Stimulated activated effector memory CD8-positive, alpha-beta T cell treated with anti-CD3 and anti-CD28 coated beads, Interleukin-12 subunit alpha, Interleukin-12 subunit beta, amount 100 ng/mL, for 72 hours (primary cell): Measurements from ENCODE around the gene SLC12A8.
"Not testable (repeated sequence)": the region's sequence is repeated elsewhere in the genome, so short reads cannot be mapped to it uniquely, and the experiment has no call there.

Experiments used
- ATAC-seq: fragments of 150-1000 bp; cut with Tn5 transposase; 2 replicates; pipeline ENCODE4 v1.10.0; 2021
- DNase-seq, 2 donors: peaks; one replicate each; pipeline ENCODE4 v3.0.0; 2021 to 2022; ENCODE audit warnings: low spot score in 2 of 2
- H3K27ac Mint-ChIP-seq: one replicate; pipeline ENCODE4 v1.8.0; 2022; ENCODE audit warnings: mild to moderate bottlenecking, mixed read lengths
- H3K36me3 Mint-ChIP-seq: one replicate; pipeline ENCODE4 v1.8.0; 2022; ENCODE audit warnings: mild to moderate bottlenecking, mixed read lengths
- H3K4me1 Mint-ChIP-seq: one replicate; pipeline ENCODE4 v1.8.0; 2022; ENCODE audit warnings: mixed read lengths
- H3K4me3 Mint-ChIP-seq: one replicate; pipeline ENCODE4 v1.8.0; 2022; ENCODE audit warnings: mild to moderate bottlenecking, mixed read lengths
- H3K9me3 Mint-ChIP-seq: one replicate; pipeline ENCODE4 v1.8.0; 2022; ENCODE audit warnings: mixed read lengths

The SLC12A8 gene

DNA sequence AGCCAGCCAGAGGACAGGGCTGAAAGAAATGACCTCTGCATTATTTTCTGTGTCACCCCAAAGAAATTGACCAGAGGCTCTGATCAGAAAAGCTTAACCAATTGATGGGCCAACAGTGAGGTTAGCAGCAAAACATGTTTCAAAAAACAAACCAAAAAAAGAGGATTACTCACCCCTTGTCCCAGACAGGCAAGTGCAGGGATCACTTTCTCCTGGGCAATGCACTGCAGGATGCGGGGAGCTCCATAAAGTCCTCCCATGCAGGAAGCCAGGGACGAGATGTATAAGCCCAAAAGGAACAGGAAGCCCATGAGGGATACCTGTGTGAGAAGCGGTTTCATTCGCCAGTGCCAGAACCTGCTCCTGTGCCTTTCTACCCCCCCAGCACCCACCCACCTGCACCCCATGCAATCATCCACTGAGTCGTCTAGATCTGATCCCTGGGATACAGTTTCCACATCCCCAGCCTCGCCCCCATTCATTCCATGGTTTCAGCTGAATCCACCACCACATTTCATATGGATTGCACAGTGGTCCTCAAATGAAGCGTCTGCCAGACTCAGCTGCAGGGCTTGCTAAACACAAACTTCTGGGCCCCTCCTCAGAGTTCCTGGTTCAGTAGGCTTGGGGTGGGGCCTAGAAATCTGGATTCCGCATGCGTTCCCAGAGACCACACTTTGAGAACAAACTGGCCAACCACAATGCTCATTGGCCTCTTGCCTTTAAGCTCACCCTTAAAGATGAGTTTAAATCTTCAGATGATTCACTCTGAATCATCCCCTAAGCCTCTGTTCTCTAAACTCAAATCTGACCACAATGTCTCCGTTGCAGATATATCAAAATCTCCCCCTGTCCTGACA lies 102.3 kb downstream of the SLC12A8 start:
- ATAC-seq (peak; percentile 96), DNase-seq (peak in 1 of 2 donors; percentile 63)
- Mint-ChIP-seq H3K27ac (no peak overlapping the region), H3K9me3 (peaks cover 1% of the 10 kb centered on the region), H3K36me3 (no peaks in the 10 kb centered on the region), H3K4me3 (no peak overlapping the region), H3K4me1 (peaks cover 52% of the 10 kb centered on the region)

DNA sequence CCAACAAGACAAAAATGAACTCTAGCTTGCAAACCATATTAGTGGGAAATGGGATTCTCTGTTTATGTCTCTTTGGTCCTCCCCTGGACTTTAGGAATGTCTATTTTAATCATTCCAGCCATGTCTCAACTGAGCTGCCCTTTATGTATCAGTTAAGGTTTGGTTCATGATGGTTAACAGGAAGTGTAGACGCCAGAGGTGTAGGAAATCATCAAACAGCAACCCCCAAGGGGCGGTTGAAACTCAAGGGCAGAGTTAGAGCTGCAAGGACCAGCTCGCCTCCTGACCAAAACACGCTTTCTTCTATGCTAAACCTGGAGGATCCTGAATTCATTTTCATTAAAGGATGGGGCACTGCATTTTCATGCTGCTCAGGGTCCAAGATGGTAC lies 103.0 kb downstream of the SLC12A8 start:
- DNase-seq (no peak), ATAC-seq (no peak)
- H3K36me3 Mint-ChIP-seq, result no peaks in the 10 kb centered on the region
- H3K9me3 Mint-ChIP-seq, result peaks cover 6% of the 10 kb centered on the region
- no peak overlapping the region for H3K4me3 Mint-ChIP-seq
- peaks cover 58% of the 10 kb centered on the region for H3K4me1 Mint-ChIP-seq
- H3K27ac Mint-ChIP-seq, result no peak overlapping the region

DNA sequence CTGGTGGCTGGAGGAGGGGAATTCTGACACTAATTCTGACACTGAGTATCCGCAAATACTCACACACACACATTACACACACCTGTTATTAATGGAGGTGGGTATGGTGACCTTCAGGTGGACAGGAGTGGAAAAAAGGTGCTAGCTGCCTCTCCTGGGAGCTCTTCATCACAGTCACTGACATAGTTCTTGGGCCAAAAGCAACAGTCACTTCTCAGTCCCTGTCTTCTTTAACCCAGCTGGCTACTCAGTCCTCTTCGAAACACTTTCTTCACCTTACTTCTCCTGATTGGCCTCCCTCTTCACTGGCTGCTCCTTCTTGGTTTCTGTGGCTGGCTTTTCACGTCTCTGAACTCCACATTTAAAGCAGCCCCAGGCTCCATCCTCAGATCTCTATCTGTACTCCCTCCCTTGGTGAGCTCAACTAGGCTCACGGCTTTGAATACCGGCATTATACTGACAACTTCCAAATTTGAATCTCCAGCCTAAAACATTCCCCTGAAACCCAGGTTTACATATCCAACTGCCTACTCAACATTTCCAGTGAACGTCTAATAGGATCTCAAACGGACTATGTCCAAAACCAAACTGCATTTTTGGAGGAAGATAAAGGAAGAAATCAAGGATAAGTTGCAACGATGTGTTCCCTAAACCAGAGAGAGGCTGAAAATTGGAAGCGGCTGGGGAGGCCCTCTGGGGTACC lies 103.6 kb downstream of the SLC12A8 start:
- Mint-ChIP-seq H3K4me1 (peaks cover 58% of the 10 kb centered on the region), H3K9me3 (peaks cover 6% of the 10 kb centered on the region), H3K36me3 (no peaks in the 10 kb centered on the region), H3K27ac (no peak overlapping the region), H3K4me3 (no peak overlapping the region)
- no peak for ATAC-seq
- DNase-seq, result peak in 1 of 2 donors; percentile 44

DNA sequence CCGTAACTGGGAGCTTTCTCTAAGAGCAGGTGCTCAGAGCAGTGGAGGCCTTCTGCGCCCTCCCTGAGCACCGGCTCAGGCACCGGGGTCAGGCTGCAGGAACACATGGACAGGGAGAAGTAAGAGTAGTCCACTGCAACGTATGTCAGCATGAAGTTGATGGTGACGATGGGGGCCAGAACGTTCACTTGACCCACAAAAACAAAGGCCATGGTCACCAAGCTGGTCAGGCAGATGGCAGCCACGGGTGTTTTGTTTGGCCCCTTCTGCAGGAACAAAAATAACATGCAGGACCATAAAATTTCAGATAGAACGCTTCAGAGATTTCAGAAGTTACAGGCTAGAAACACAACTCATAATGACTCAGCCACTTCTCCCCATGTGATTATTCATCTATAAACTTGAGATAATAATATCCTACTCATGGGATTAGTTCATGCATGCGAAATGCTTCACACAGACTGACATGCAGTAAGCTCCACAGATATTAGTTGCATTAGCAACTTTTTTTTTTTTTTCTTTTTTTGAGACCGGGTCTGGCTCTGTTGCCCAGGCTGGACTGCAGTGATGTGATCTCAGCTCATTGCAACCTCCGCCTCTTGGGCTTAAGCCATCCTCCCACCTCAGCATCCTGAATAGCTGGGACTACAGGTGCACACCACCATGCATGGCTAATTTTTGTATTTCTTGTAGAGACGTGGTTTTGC lies 104.5 kb downstream of the SLC12A8 start:
- Mint-ChIP-seq H3K27ac (no peak overlapping the region), H3K4me3 (no peak overlapping the region), H3K4me1 (peaks cover 58% of the 10 kb centered on the region), H3K9me3 (peaks cover 6% of the 10 kb centered on the region), H3K36me3 (no peaks in the 10 kb centered on the region)
- ATAC-seq, result peak; percentile 85
- DNase-seq, result peak in 1 of 2 donors; percentile 50

DNA sequence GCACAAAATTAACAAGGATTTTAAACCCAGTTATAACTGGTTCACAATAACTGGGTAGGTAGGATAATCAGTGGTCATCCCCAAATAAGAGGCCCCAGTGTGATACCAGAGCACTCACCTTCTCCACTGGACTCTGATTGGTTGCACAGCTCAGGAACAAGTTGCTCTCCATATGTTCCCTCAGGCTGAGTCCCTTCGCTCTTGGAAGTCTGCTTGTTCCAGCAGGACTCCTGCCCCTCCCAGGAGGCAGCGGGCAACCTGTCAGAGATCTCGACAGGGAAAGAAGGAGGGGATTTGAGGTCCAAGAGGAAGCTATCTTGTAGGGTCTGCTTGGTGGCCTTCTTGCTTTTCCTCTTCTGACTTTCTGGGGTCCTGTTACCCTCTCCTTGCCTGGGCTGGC lies 105.2 kb downstream of the SLC12A8 start:
- Mint-ChIP-seq H3K27ac (no peak overlapping the region), H3K9me3 (peaks cover 6% of the 10 kb centered on the region), H3K4me1 (peaks cover 57% of the 10 kb centered on the region), H3K36me3 (no peaks in the 10 kb centered on the region), H3K4me3 (no peak overlapping the region)
- ATAC-seq (no peak), DNase-seq (no peak)

DNA sequence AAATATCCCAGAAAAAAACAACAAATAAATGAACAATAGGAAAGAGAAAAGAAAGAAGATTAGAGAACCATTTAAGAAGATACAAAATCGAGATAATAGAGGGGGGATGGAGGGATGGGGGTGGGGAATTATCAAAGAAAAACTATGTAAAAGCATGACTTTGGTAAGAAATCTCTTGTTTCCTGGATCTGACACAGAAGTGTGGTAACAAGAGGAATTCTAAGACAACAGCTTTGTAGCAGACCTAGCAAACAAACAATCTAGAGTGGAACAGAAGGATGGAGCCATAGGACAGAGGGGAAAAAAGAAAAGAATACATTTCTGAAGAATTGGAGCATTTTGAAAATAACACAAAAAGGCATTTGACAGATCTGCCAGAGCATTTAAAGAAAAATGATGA lies 107.4 kb downstream of the SLC12A8 start:
- peaks cover 38% of the 10 kb centered on the region for H3K4me1 Mint-ChIP-seq
- peaks cover 6% of the 10 kb centered on the region for H3K9me3 Mint-ChIP-seq
- no peak overlapping the region for H3K4me3 Mint-ChIP-seq
- DNase-seq (no peak), ATAC-seq (no peak)
- no peaks in the 10 kb centered on the region for H3K36me3 Mint-ChIP-seq
- no peak overlapping the region for H3K27ac Mint-ChIP-seq

DNA sequence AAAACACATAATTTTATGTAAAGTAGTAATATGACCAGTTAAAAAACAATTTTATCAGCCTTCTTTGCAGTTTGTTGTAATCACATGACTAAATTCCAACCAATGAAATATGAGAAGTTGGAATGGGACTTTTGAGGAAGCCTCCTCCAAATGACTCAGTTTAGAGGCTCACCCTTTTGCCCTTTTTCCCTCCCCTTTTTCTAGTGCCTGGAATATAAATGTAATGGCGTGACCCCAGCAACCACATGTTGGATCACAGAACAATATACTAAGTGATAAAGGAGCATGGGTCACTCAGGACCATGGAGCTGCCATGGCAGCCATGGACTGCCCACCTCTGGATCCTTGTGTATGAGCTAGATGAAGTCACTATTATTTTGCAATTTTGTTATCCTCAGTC lies 107.9 kb downstream of the SLC12A8 start:
- no peaks in the 10 kb centered on the region for H3K36me3 Mint-ChIP-seq
- DNase-seq, result no peak
- peaks cover 34% of the 10 kb centered on the region for H3K4me1 Mint-ChIP-seq
- H3K4me3 Mint-ChIP-seq, result no peak overlapping the region
- peaks cover 10% of the 10 kb centered on the region for H3K9me3 Mint-ChIP-seq
- no peak overlapping the region for H3K27ac Mint-ChIP-seq
- no peak for ATAC-seq

DNA sequence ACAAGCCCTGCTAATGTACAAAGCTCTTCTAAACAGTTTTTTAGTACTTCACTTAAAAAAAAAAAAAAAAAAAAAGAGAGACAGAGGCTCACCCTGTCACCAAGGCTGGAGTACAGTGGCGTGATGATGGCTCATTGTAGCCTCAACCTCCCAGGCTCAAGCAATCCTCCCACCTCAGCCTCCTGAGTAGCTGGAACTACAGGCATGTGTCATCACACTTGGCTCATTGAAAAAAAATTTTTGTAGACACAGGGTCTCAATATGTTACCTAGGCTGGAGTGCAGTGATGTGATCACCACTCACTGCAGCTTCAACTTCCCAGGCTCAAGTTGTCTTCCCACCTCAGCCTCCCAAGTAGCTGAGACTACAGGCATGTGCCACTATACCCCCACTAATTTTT lies 109.1 kb downstream of the SLC12A8 start:
- H3K9me3 Mint-ChIP-seq, result peaks cover 10% of the 10 kb centered on the region
- H3K4me3 Mint-ChIP-seq, result no peak overlapping the region
- no peak overlapping the region for H3K27ac Mint-ChIP-seq
- H3K36me3 Mint-ChIP-seq, result no peaks in the 10 kb centered on the region
- DNase-seq (no peak), ATAC-seq (no peak)
- H3K4me1 Mint-ChIP-seq, result peaks cover 21% of the 10 kb centered on the region

DNA sequence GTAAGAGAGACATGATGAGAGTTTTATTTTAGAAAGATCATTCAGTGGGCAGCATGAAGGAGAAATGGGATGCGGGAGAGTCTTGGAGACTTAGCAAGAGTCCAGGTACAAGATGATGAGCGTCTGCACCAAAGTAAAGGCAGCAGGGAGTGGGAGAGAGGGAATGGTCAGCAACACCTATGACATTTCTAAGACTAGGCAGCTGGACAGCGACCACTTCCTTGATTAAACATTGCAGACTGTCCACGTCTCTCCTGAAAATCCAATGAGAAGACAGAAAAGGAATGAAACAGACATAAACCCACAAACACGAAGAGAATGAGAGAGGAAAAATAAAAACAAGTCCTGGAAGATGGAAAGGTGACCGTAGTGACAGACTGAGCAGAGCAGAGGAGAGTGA lies 110.1 kb downstream of the SLC12A8 start:
- H3K9me3 Mint-ChIP-seq, result peaks cover 10% of the 10 kb centered on the region
- no peak overlapping the region for H3K4me3 Mint-ChIP-seq
- peaks cover 12% of the 10 kb centered on the region for H3K4me1 Mint-ChIP-seq
- no peaks in the 10 kb centered on the region for H3K36me3 Mint-ChIP-seq
- DNase-seq (no peak), ATAC-seq (no peak)
- H3K27ac Mint-ChIP-seq, result no peak overlapping the region

DNA sequence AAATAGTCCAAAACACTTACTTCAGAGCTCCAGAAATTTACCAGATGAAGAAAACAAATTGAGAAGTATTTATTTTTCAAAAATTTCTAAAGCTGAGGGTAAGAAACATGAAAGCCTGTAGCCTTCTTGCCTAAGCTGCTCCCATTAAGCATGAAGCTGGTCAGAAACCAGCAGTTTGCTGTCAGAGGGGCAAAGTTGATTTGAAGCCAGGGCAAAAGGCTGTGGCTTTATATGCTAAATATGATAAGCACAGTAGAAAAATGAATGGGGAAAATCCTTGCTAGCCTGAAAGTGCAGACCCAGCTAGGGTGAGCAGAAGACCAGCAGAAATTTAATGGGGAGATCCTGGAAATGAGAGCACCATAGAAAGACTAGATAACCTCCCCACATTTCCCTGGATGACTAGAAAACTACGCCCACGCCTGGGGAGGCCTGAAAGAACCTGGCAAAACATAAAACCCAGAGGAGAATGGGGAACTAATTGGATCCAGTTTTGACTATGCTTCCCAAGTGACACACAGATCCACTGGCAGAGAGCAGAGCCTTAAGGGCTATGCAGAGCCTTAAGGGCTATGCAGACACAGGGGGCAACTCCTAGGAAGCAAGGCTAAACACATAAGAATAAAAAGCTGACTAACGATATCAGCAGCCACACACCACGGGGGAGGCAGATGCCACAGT lies 113.8 kb downstream of the SLC12A8 start:
- H3K27ac Mint-ChIP-seq, result no peak overlapping the region
- H3K4me3 Mint-ChIP-seq, result no peak overlapping the region
- no peaks in the 10 kb centered on the region for H3K4me1 Mint-ChIP-seq
- H3K9me3 Mint-ChIP-seq, result peaks cover 3% of the 10 kb centered on the region
- no peak for ATAC-seq
- no peak for DNase-seq
- no peaks in the 10 kb centered on the region for H3K36me3 Mint-ChIP-seq

DNA sequence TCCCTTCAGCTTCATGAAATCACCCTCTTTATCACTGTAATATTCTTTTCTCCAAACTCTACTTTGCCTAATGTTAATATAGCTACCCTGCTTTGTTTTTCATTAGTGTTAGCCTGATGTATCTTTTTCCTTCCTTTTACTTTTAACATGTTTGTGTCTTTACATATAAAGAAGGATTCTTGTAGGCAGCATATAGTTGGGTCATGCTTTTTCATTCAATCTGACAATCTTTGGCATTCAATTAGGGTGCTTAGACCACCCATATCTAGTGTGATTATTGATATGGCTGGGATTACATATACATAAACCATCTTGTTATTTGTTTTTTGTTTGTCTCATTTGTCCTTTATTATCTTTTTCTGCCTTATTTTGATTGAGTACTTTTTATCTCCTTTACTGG lies 121.9 kb downstream of the SLC12A8 start:
- H3K9me3 Mint-ChIP-seq, result no peaks in the 10 kb centered on the region
- peaks cover 5% of the 10 kb centered on the region for H3K4me1 Mint-ChIP-seq
- no peak for ATAC-seq
- H3K36me3 Mint-ChIP-seq, result no peaks in the 10 kb centered on the region
- H3K4me3 Mint-ChIP-seq, result no peak overlapping the region
- no peak overlapping the region for H3K27ac Mint-ChIP-seq
- DNase-seq, result no peak

DNA sequence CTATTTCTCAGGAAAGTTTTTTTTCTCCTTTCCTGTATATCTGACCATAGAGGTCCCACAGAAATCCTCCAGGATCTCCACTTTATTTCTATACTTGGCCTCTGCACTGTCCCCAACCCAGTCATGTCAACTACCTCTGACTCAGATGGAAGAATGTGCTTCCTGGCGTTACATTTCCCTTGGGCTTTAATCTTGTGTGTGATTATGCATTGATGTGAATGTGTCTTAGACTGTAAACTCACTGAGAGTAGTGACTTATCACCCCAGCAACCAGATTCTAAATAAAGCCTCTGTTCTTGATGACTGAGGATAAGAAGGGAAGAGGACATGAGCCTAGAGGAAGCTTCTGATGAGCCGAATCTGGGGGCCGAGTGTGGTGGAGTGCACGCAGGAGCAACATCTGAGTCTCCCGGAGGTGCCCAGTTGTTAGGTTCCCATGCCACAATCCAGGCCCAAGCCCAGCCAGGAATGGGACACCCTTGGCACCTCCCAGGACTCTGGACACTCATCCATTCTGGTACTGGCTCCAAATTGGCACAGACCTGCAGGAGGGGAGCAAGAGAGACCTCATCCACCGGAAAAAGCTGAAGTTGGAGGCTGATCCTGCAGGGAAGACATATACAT lies 124.7 kb downstream of the SLC12A8 start:
- Mint-ChIP-seq H3K4me1 (peaks cover 5% of the 10 kb centered on the region), H3K27ac (no peak overlapping the region), H3K9me3 (no peaks in the 10 kb centered on the region), H3K36me3 (no peaks in the 10 kb centered on the region), H3K4me3 (no peak overlapping the region)
- no peak for DNase-seq
- no peak for ATAC-seq

DNA sequence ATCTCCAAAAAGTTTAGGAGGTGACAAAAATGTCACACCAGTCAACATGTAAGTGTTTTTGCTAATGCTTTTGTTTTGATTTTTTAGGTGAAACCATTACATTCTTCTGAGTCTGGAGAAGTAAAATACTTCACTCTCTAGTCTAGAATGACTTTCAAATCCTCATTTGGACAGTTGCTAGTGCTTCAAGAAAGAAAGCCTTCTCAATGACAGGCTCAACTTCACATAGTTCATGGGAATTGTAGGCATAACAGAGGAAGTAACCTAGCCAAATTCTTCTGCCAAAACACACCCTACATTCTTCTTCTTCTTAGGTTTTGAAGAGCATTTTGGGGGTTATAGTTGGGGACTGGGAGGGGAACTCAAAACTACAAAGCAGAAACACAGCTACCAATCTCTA lies 127.4 kb downstream of the SLC12A8 start:
- Mint-ChIP-seq H3K4me3 (no peak overlapping the region), H3K27ac (no peak overlapping the region), H3K9me3 (no peaks in the 10 kb centered on the region), H3K4me1 (peaks cover 5% of the 10 kb centered on the region), H3K36me3 (no peaks in the 10 kb centered on the region)
- ATAC-seq, result no peak
- no peak for DNase-seq

DNA sequence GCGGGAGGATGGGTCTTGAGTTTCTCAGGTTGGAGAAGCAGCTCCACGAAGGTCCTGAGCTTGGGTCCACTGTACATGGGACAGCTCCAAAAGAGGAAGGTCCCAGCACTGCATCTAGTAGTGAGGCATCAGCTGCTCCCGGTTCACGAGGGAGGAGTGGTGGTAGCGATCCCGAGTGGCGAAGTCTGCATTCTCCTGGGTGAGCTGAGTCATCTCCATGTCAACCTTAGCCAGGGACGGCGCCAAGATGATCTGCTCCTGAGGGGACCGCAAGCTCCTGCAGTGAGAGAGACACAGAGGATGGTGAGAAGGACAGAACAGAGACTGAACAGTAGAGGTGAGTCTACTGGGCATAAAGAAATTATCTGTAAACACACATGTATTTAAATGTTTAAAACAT lies 128.8 kb downstream of the SLC12A8 start:
- no peak for DNase-seq
- Mint-ChIP-seq H3K27ac (no peak overlapping the region), H3K4me3 (no peak overlapping the region), H3K9me3 (no peaks in the 10 kb centered on the region), H3K4me1 (peaks cover 5% of the 10 kb centered on the region), H3K36me3 (no peaks in the 10 kb centered on the region)
- ATAC-seq, result no peak

DNA sequence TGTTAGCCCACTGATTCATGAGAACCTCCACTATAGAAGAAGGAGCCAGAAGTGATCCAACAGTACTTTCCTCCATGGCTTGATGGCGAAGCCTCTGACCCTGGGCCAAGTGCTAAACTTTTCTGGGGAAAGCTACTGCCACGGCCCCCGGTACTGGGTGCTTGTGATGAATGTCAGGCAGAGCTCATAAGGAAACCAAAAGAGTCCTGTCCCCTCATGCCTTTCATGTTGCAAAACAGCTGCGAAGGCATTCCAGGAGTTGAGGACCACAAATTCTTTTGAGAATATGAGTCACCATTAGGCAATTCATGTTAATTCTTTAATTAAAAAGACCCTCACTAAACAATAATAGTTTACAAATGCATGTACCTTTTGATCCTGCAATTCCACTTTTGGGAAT lies 130.2 kb downstream of the SLC12A8 start:
- H3K4me1 Mint-ChIP-seq, H3K4me3 Mint-ChIP-seq, H3K9me3 Mint-ChIP-seq, H3K36me3 Mint-ChIP-seq, DNase-seq, H3K27ac Mint-ChIP-seq, ATAC-seq: not testable (repeated sequence)
